HG03025 (cell line): ENCODE results near the gene INTS6.

Experiments
- ATAC-seq: cut with Tn5 transposase; IDR thresholded peaks from one replicate; pipeline ENCODE4 v1.9.1; 2021; ENCODE audit warnings: mild to moderate bottlenecking, moderate library complexity; ENCODE audit not compliant: unreplicated experiment, low FRiP score

Gene INTS6

DNA sequence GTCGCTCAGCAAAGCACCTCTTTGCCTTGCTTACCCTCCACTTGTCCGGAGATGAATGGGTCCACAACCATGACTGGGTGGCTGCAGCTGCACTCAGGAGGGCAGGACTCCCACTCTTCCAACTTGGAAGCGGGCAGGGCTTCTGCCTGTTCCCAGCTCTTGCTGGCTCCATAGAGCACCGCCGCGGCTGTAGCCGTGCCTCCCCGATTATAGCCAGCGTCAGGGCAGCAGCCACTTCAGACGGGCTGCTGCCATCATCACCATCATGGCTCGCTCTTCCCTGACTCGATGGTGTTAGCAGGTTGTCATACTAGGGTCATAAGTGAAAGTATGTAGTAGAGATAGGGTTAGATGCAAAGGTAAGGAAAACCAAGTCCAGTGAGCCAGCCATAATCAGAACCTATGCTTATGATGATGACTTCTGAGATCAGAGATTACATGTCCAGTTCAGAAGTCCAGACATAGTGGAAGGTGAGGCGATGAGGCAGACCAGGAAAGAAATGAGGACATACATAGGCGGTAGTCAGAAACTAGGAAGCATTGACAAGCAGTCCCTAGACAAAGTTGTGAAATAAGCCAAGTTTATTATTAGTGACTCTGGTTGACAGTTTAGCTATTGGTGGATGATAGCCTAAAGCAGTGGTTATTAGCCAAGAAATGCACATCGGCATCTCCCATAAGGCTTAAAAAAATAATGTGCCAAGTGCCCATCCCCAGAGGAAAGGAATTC lies 4.4 kb upstream of the INTS6 start:
- ATAC-seq, result no peak

DNA sequence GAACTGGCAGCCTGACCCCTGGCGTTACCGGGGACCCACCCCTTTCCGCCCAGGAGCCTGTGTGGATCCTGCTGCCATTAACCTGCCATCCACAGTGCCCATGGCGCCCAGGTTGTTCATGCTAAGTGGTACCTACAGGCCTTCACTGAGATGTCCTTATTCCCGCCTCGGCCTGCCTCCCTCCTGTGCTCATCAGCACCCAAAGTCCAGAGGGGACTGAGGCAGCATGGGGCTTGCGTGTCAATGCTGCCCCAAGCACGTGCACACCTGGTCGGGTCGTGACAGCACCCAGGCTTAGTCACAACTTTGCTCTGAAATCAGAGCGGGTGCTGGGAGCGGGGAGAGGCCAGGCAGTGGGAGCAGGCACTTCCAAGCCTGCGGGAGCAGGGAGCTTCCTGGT lies 3.7 kb upstream of the INTS6 start:
- no peak for ATAC-seq

DNA sequence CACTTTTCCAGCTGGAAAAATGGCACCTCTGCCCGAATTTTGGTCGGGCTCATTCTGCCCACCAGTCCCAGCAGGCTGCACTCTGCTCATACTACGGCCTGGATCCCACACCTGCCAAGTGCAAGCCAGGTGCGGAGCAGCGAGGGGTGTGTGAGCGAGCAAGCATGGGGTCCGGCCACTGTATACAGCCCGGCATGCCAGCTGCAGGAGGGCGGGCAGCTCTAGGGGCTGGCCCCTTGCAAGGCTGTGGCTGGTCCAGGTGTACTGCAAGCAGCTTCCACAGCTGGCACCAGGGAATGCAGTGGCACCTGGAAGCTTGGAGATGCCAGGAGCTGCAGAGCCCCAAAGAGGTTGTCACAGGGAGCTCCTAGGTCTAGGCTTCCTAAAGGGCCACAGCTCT lies 2.7 kb upstream of the INTS6 start:
- no peak for ATAC-seq

DNA sequence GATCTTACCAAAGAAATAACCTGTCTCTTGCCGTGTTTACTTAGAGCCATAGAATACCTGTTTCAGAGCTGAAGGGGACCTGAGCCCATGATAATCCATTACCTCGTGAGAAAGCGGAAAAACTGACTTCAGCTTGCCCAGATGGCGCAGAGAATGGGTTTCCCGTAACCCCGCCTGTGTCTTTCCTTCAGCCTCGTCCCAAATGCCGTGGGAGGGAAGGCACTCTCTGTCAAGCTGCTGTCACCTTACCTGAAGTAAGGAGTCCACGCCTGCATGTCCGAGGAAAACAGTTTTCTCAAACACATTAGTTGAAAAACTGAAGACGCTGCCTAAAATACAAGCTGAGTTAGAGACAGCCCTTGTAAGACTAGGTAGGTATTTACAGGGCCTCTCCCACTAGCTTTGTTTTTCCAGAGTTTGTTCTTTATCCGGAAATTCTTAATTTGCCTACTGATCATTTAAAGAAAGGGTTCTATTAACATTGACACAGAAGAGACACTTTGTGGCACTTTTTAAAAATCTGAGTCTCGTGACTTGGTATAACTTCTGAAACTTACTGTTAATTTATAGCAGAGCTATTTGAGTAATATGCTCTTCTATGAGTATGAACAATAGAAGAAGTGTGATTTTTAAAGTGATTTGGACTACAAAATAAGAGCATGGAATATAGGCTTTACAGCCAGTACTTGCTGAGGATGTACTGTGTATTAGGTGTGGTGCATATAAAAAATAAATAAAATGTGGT lies 1.3 kb upstream of the INTS6 start:
- ATAC-seq, result no peak

DNA sequence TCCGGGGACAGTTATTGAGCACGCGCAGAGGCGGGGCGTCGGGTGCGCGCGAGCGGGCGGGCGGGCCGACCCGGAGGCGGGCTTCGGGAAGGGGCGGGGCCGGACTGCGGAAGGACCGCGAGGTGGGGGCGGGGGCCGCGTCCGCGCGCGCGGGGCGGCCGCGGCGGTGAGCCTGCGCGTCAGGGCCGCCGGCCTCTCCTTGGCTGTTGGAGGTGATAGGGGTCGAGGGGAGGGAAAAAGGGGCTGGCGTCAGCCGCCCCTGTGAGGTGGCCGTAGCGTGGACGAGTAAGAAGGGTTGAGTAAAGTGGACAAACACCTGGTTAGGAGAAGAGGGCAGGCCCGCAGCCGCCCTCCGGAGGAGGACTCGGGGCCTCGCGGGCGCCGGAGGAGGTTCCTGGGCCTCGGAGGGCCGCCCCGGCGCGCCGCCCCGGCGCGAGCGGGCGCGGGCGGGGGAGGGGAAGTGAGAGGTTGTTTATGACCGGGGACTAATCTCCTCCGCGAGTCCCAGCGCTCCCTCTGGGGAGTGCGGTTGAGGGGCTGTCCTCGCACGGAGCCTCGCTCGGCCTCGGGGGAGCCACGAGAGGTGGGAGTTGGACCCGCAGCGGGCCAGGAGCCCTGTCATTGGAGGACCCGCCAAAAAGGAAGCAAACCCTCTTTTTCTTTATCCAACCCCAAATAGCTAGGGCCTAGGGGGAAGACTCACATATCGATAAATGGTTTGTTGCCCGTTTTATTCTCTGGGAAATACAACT lies 547 bp upstream of the INTS6 start:
- ATAC-seq, result peak; percentile 36

DNA sequence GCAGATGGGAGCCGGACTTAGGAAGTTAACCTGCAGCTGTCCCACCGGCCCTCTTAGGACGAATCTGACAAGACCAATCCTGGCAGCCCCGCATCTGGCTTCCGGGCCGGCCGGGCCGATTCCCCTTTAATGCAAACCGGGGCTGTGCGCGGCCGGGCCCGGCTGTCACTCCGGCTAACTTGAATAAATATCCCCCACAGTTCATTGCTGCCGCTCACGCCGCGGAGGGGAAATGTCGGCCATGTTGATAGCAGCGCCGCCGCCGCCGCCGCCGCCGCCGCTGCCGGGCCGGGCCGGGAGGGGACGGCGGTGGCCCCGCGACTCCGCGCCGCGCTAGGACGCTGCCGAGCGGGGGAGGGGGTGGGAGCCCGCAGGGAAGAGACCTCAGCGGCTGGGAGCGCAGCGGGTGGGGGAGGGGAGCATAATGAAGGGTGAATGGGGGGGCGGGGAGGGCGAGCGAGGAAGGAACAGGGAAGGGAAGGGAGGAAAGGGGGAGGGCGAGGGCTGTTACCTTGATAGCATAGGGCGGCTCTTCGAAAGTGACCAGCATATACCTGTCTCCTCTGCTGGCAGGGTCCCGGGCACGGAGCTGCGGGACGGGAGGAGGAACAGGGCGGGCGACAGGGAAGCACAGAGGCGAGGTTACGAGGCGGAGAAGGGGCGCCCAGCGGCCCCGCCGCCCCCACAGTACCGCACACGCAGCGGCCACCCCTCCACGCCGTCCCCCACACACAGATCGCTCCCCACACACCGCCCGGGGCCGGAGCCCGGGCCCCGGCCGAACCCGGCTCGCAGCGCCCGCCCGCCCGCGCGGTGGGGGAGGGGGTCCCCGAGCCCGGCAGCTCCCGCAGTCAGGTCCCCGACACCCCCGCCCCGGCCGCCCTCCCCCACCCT lies 1.1 kb downstream of the INTS6 start:
- peak; percentile 10 for ATAC-seq

DNA sequence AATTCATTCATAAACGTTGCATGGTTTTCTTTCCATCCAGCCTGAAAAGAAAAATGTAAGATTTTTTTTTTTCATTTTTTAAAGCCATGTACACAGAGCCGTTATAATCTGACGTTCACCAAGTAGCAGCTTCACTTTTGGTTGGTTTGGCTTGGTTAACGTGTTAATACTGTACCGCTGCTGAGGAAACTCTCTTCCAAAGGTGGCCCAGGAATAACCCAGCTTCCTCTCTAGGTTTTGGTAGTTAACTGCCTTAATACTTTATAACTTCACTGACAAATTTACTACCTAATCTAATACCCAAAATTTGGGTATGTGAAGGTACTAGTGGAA lies 1.7 kb downstream of the INTS6 start:
- ATAC-seq, result no peak

DNA sequence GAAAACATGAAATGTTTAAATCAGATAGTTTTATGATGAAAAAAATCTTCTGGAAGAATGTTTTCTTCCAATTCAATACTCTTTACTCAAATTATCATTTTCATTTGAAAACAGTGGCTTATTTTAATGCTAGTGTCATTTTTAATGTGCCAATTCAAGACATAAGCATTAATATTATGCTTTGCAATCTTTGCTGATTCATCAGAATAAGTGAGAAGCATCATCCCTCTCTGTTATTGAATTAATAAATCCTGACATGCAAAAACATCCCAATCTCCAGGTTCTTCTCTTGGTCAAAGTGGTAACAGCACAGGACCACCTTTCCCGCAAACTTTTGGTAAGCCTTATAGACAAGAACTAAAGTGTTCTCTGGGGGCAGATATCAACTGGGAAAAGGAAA lies 3.8 kb downstream of the INTS6 start:
- ATAC-seq, result no peak

DNA sequence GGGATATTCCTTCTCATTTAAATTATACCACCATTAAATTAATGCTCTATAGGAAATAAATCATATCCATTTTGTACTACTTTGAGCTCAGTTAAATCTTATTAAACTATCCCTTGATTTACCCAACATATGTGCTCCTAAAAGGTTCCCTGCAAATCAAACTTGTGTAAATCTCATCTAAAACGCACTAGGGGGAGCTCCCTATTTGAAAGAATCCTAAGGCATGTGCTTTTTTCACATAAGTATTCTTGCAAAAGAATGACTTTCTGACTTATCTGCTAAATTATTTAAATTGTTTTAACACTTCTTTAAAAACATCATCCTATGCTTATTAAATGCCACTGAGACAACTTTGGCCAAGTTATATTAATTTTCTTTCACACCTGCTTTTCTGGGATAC lies 7.9 kb downstream of the INTS6 start:
- no peak for ATAC-seq

DNA sequence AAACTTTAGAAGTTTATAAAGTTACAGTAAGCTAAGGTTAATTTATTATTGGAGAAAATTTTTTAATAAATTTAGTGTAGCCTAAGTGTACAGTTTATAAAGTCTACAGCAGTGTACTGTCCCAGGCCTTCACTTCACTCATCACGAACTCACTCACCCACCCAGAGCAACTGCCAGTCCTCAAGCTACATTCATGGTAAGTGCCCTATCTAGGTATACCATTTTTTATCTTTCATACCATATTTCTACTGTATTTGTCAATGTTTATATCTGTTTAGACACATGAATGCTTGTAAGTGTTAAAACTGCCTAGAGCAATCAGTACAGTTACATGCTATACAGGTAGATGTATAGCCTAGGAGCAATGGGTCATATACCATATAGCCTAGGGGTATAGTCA lies 12.5 kb downstream of the INTS6 start:
- ATAC-seq, result no peak

DNA sequence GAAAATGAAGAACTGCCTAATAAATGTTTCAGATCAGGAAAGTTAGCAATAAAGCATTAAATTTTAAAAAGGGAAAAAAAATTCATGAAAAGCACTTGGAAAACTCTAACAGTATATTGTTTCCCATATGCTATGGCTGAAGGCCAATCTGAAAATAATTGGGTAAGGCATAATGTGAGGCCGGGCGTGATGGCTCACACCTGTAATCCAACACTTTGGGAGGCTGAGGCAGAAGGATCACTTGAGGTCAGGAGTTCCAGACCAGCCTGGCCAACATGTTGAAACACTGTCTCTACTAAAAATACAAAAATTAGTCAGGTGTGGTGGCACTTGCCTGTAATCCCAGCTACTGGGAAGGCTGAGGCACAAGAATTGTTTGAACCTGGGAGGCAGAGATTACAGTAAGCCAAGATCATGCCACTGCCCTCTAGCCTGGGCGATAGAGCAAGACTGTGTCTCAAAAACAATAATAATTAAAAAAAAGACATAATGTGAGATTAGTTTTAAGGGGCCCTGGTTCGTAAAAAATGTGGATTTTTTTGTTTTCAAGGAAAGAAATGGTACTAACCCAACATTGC lies 15.2 kb downstream of the INTS6 start:
- ATAC-seq, result no peak

DNA sequence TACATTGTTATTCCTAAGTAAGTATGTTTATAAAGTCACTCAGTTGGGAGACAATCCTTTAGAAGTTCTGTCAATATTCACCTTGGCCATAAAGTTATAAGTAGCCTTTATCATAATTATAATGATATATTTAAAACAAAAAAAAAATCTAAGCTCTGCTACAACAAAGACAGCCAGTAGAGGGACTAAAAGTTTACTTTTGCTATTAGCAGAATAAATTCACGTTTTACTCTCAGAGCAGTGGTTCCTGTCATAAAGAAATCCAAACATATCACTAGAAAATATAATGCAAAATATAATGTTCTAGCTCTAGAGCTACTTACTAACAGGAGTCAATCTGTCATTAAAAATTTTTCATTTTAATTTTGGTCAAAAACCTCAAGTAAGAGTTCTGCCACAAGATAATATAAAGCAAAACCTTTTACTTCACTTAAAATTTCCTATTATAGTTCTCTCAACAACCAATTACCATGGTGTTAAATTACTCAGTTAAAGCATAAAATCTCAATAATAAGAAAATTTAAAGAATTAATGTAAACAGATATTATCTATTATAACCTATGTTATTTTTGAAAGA lies 17.7 kb downstream of the INTS6 start:
- ATAC-seq, result no peak

DNA sequence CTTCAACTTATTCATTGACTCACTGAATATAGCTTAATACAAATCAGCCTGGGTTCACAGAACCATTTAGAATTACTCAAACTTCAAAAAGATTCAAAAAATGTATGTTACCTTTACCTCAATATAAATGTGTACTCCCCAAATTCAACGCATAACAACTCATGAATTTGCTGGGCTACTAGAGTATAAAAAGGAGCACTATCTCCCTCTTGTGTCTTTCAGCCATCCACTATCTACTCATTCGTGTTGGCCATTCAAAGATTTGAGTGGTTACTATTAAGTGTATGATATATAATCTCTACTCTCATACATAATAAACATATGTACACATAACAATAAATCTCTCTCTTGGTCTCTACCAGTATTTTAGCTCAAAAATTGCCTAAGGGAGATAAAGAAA lies 20.3 kb downstream of the INTS6 start:
- no peak for ATAC-seq

DNA sequence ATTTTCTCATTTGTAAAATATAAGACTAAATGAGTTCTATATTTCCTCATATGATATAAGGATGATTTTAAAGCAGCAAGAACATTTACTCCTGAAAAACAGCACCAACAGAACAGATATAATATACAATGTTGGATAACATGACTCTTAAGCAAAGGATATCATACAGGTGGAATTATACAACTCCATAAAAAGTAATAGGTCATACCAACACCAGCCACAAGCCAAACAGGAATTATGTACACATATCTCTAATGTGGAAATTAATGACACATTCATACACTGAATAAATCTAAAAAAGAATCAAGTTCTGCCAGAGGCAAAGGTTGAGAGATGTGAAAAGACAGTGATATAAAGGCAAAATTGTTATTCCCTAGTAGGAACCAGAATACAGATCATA lies 25.9 kb downstream of the INTS6 start:
- no peak for ATAC-seq

DNA sequence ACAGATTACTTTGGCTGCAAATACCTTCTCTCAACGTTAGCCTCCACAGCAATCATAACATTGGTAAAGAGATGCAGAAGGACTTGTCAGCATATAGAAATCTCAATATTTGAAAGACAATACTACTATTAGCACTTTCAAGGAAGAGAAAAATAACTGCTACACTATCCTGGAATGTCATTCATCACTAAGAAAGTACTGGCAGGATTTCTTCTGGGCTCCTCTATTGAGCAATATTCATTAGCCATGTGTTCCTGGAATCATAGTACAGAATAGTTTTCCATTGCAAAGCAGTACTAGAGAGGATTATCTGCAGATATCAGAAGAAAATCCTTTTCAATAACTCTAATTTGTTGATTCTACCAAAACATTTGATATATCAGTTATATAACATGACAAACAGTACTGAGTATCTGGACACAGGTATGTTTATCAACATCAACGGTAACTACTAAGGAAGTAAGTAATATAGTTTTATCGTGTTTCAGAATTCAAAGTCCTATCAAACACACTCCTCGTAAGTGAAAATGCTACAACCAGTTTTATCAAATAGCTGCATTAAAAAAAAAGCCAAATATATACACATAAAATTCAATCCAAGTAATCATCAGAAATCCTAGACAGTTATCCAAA lies 27.3 kb downstream of the INTS6 start:
- no peak for ATAC-seq

DNA sequence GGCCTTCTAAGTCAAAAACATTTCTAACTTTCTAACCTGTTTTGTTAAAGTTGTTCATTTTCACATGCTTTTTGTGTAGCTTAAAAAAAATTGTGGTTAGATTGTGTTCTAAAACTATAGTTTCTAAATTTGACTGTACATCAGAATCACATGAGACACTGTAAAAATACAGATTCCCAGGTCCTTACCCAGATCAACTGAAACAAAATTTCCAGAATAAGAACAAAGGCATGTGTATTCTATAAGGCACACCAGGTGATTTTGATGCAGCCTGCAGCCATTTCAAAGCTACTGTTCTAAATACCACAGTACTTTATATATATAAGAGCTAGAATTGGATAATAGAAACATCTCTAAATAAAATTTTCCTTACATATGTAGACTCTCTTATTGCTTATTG lies 29.1 kb downstream of the INTS6 start:
- no peak for ATAC-seq

DNA sequence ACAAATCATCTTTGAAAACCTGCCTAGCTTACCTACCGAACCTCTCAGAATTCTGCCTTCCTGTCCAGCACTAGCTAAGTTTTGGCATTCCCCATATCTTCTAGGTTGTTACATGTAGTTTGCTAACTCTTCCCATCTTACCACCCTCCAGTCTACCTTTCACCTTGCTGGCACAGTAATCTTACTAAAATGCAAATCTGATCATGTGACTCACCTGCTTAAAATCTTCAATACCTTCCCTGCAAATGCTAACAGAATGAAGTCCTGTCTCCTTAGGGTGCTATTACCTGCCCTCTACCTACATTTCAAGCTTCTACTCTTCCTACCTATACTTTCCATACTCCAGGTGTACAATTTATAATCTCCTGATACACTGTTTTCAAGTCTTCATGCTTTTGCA lies 30.4 kb downstream of the INTS6 start:
- no peak for ATAC-seq

DNA sequence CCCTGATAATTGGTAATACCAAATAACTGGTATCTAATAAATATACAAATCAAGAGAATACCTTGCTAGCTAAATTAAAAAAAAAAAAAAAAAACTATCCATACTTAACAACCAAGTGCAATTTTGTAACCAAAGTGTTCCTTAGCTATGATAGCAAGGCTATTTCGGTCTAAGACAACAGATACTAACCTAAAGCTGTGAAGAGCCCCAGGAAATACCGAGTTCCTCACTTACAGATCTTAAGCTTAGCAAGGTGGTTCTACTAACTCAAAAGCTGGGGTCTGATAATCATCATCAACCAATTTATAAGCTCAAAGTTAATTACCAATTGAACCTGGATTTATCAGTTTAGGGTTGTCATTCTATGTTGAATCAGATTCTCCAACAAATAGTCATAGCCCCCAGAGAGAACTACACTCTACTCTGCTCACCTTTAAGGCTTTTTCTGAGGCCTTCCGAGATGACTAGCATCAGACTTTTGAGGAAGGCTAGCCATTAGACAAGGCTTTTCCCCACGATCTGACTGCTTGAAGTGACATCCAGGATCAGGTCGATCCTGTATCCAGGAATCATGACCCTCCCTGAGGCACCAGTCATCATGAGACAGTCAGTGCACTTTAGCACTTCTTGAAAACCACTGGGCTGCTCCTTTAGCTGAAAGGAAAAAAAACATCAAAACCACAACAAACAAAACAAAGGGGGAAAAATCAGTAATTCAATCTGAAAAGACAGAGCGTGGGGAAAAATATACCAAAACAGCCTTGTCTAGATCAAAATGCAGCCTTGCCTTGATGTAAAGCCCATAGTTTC lies 31.9 kb downstream of the INTS6 start:
- no peak for ATAC-seq
